Progenitor cell of endocrine pancreas (in vitro differentiated cells): ENCODE measurements around the gene CCDC85A. TPM values are rescaled to one million over a fixed set of nuclear protein-coding genes. Genes with fewer than 3 reads are reported as not detected.

Experiments
- DNase-seq: peaks from one replicate; pipeline ENCODE4 v3.0.0; 2021; ENCODE audit warnings: low spot score; ENCODE audit not compliant: unreplicated experiment
- H3K27ac Mint-ChIP-seq: 2 replicates; pipeline ENCODE4 v1.8.0; 2021; ENCODE audit warnings: mild to moderate bottlenecking, moderate library complexity, mixed read lengths
- H3K27me3 Mint-ChIP-seq: 2 replicates; pipeline ENCODE4 v1.8.0; 2021; ENCODE audit warnings: mixed read lengths
- H3K36me3 Mint-ChIP-seq: 2 replicates; pipeline ENCODE4 v1.8.0; 2022; ENCODE audit warnings: mixed read lengths; ENCODE audit not compliant: insufficient read depth
- H3K4me1 Mint-ChIP-seq: 2 replicates; pipeline ENCODE4 v1.8.0; 2021; ENCODE audit warnings: low read depth, mixed read lengths
- H3K4me3 Mint-ChIP-seq: 2 replicates; pipeline ENCODE4 v1.8.0; 2021; ENCODE audit warnings: low read depth, mild to moderate bottlenecking, moderate library complexity, mixed read lengths
- H3K9me3 Mint-ChIP-seq: 2 replicates; pipeline ENCODE4 v1.8.0; 2021; ENCODE audit warnings: low read depth, mixed read lengths
- CTCF ChIP-seq: fragments of 200-600 bp; sonication (generic); IDR thresholded peaks from one replicate; pipeline ENCODE4 v1.5.0; 2021; ENCODE audit warnings: antibody characterized with exemption, mild to moderate bottlenecking; ENCODE audit not compliant: unreplicated experiment
- total RNA-seq: library from RNA; stranded (reverse); gene quantifications from 2 replicates; pipeline ENCODE4 v1.2.1, GENCODE V29; 2021

The CCDC85A gene
- total RNA-seq, 1 donor from 2014 or later, result 1.1 TPM

- no peaks in the 10 kb centered on the region for H3K36me3 Mint-ChIP-seq
- peaks cover under 1% of the 10 kb centered on the region for H3K9me3 Mint-ChIP-seq
- H3K27me3 Mint-ChIP-seq, result no peaks in the 10 kb centered on the region
- H3K27ac Mint-ChIP-seq, result no peak overlapping the region
- TF ChIP-seq CTCF, result no peak
- peaks cover 6% of the 10 kb centered on the region for H3K4me1 Mint-ChIP-seq
- H3K4me3 Mint-ChIP-seq, result no peak overlapping the region
- DNase-seq, result no peak
Measured at GRCh38 chr2:56291711-56292110, 107.9 kb downstream of the CCDC85A start.

- no peak for TF ChIP-seq CTCF
Measured at GRCh38 chr2:56292951-56293350, 109.2 kb downstream of the CCDC85A start.

GRCh38 chr2:56295666-56296065, 111.9 kb downstream of the CCDC85A start:
- no peak for DNase-seq
- no peak overlapping the region for H3K4me3 Mint-ChIP-seq
- no peak overlapping the region for H3K27ac Mint-ChIP-seq
- no peak for TF ChIP-seq CTCF
- H3K4me1 Mint-ChIP-seq, result no peaks in the 10 kb centered on the region
- H3K36me3 Mint-ChIP-seq, result no peaks in the 10 kb centered on the region
- H3K9me3 Mint-ChIP-seq, result no peaks in the 10 kb centered on the region
- H3K27me3 Mint-ChIP-seq, result no peaks in the 10 kb centered on the region

More at GRCh38 chr2:56292951-56293350, 109.2 kb downstream of the CCDC85A start:
- Mint-ChIP-seq H3K9me3 (no peaks in the 10 kb centered on the region), H3K4me3 (no peak overlapping the region), H3K4me1 (peaks cover 6% of the 10 kb centered on the region), H3K27me3 (no peaks in the 10 kb centered on the region), H3K27ac (no peak overlapping the region), H3K36me3 (no peaks in the 10 kb centered on the region)
- no peak for DNase-seq

GRCh38 chr2:56297671-56298070, 113.9 kb downstream of the CCDC85A start:
- no peak for DNase-seq
- Mint-ChIP-seq H3K27ac (no peak overlapping the region), H3K36me3 (no peaks in the 10 kb centered on the region), H3K4me1 (no peaks in the 10 kb centered on the region), H3K27me3 (no peaks in the 10 kb centered on the region), H3K4me3 (no peak overlapping the region), H3K9me3 (no peaks in the 10 kb centered on the region)
- no peak for TF ChIP-seq CTCF

- Mint-ChIP-seq H3K4me1 (no peaks in the 10 kb centered on the region), H3K27me3 (no peaks in the 10 kb centered on the region), H3K4me3 (no peak overlapping the region), H3K27ac (no peak overlapping the region), H3K36me3 (no peaks in the 10 kb centered on the region), H3K9me3 (no peaks in the 10 kb centered on the region)
- TF ChIP-seq CTCF, result no peak
- no peak for DNase-seq
Measured at GRCh38 chr2:56299171-56299691, 115.4 kb downstream of the CCDC85A start.
